ENCODE data around the gene DDB1.
A peak's percentile ranks its signal among the peaks of the same experiment; 100 is the strongest.

DDB1 gene

DNA sequence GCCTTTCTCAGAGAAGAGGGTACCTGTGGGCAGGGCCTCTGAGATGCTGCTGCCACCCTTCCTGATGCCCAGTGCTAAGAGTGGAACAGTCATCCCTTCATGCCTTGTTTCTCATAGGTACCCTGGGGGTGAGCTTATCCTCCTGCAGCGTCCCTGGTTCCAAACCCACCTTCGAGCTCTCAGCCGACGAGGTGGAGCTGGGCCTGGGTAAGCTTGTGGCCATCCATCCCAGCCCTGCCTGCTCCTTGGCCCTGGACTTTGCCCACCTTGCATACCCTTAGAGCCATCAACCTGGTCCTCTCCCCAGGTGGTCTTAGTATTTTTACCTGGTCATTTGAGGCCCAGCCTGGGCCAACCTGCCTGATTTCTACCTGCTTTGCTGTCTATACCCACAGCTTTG is 8.8 kb upstream of the DDB1 start:
- no peak overlapping the region for H3K4me3 ChIP-seq (ENCODE audit: low read length)
- no peak for DNase-seq (ENCODE audit: low read depth)
- TF ChIP-seq, protein P1, sequence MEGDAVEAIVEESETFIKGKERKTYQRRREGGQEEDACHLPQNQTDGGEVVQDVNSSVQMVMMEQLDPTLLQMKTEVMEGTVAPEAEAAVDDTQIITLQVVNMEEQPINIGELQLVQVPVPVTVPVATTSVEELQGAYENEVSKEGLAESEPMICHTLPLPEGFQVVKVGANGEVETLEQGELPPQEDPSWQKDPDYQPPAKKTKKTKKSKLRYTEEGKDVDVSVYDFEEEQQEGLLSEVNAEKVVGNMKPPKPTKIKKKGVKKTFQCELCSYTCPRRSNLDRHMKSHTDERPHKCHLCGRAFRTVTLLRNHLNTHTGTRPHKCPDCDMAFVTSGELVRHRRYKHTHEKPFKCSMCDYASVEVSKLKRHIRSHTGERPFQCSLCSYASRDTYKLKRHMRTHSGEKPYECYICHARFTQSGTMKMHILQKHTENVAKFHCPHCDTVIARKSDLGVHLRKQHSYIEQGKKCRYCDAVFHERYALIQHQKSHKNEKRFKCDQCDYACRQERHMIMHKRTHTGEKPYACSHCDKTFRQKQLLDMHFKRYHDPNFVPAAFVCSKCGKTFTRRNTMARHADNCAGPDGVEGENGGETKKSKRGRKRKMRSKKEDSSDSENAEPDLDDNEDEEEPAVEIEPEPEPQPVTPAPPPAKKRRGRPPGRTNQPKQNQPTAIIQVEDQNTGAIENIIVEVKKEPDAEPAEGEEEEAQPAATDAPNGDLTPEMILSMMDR (IDR thresholded peaks at IDR 0.05; ENCODE audit: insufficient read depth, low read depth, low read length, missing control alignments), result no peak

GRCh38 chr11:61340979-61341378 is 8.1 kb upstream of the DDB1 start:
- TF ChIP-seq, protein P1 (IDR thresholded peaks at IDR 0.05; ENCODE audit: insufficient read depth, low read depth, low read length, missing control alignments), result no peak
- no peak overlapping the region for H3K4me3 ChIP-seq (ENCODE audit: low read length)
- no peak for DNase-seq (ENCODE audit: low read depth)

DNA sequence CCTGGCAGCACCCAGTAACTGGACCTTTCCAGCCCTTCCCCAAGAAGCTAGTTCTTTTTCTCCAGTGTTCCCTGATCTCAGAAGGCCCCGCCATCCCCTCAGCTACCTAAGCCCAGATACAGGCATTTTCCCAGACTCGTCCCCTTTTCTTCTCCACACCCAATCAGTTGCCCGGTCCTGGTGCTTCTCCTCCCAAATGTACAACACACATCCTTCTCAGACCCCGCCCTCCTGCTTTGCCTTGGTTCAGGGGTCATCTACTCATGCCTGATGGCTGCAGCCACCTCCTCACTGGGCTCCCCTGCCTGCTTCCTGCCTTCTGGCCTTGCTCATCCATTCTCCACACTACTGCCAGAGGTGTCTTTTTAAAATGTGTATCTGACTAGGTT is 6.6 kb upstream of the DDB1 start:
- DNase-seq (ENCODE audit: low read depth), result no peak
- H3K4me3 ChIP-seq (ENCODE audit: low read length), result no peak overlapping the region
- TF ChIP-seq, protein P1 (IDR thresholded peaks at IDR 0.05; ENCODE audit: insufficient read depth, low read depth, low read length, missing control alignments), result no peak

DNA sequence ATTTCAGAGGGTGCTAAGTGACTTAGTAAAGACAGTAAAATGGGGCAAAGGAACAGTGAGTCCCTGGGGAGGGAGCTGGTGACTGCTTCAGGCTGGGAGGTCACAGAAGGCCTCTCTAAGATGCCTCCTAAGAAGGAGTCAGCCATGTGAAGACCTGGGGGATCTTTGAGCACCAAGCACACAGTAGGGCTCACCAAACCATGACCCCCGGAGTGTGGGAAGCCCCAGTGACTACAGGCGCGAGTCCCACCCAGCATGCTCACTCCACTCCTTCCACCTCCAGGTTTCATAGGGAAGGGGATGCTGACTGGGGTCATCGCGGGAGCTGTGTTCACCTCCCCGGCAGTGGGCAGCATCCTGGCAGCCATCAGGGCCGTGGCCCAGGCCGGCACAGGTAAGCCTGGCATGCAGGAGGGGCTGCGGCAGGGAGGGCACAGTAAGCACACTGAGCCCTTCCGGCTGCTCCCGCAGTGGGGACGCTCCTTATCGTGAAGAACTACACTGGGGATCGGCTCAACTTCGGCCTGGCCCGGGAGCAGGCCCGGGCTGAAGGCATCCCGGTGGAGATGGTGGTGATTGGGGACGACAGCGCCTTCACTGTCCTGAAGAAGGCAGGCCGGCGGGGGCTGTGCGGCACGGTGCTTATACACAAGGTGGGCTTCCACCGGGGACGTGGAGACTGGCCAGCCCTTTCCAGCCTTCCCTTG is 6.0 kb upstream of the DDB1 start:
- no peak overlapping the region for H3K4me3 ChIP-seq (ENCODE audit: low read length)
- DNase-seq (ENCODE audit: low read depth), result no peak
- TF ChIP-seq, protein P1 (IDR thresholded peaks at IDR 0.05; ENCODE audit: insufficient read depth, low read depth, low read length, missing control alignments), result no peak

DNA sequence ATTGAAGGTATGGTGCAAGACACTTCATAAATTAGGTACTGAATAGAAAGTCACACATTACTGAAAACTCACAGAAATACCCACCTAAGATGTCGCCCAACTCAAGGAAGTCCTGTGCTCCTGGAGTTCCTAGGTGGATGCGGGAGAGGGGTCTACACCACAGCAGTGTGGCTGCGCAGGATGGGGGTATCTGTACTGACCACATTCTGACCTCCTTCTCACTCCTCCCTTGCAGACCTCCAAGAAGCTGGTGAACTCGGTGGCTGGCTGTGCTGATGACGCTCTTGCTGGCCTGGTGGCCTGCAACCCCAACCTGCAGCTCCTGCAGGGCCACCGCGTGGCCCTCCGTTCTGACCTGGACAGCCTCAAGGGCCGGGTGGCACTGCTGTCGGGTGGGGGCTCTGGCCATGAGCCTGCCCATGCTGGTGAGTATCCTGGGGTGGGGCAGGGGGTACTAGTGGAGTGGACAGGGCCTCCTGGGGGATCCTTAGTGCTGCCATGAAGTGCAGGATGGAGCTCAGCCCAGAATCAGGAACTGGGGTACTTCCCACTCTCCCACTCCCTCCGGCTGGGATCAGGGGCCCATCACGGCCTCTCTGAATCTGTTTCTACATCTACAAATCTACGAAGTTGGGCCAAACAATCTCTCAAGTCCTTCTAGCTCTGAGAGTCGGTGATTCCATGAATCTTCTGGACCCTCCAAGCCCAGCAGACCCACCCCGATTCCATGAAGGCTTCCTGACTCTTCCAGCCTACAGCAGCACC is 5.0 kb upstream of the DDB1 start:
- TF ChIP-seq, protein P1 (IDR thresholded peaks at IDR 0.05; ENCODE audit: insufficient read depth, low read depth, low read length, missing control alignments), result no peak
- no peak for DNase-seq (ENCODE audit: low read depth)
- no peak overlapping the region for H3K4me3 ChIP-seq (ENCODE audit: low read length)

DNA sequence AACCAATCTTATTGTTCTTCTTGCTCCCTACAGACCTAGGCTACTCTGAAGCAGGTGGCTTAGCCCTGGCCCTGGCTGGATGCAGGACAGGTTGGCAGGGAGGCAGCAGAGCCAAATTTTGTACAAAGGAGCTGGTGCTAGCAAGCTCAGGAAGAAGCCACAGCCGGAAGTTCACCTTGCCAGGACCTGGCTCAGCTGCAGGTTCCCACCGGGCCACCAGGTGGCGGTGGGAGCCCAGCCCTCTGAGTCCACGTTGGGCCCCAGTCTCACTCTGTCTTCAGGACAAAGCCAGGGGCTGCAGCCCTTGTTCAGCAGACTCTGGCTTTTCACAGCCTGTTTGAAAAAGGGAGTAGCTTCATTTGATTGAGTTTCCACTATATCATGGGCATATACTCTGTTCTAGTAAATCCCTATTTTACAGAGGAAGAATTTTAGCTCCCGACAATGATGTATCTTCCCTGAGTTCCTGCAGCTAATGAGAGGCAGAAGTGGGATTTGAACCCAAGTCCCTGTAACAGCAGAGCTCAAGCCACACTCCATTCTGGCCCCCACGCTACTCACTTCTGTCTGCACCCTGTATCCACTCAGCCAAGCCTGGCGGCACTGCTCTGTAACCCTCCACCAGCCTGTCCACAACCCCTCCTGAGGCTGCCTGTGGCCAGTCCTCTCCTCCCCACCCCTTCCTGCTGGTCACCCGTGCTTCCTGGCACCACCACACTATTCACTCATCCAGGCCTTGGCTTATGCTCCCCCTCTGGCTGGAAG is 3.4 kb upstream of the DDB1 start:
- TF ChIP-seq, protein P1 (IDR thresholded peaks at IDR 0.05; ENCODE audit: insufficient read depth, low read depth, low read length, missing control alignments), result peak; percentile 99
- DNase-seq (ENCODE audit: low read depth), result peak; percentile 84
- no peak overlapping the region for H3K4me3 ChIP-seq (ENCODE audit: low read length)
